Smooth muscle cell (in vitro differentiated cells): Measurements from ENCODE around the gene DMRTA2. TPM values are rescaled to one million over a fixed set of nuclear protein-coding genes. Genes with fewer than 3 reads are reported as not detected.
A peak's percentile ranks its signal among the peaks of the same experiment; 100 is the strongest.

Experiments
- DNase-seq: peaks from one replicate; lab custom pipeline; 2025; ENCODE audit not compliant: unreplicated experiment; lab: John Stamatoyannopoulos, UW
- H2AFZ ChIP-seq: fragments of 200-600 bp; sonication (generic); 2 replicates; pipeline ENCODE4 v1.6.0; 2016; ENCODE audit warnings: antibody characterized with exemption, low read depth, mild to moderate bottlenecking
- H3F3A ChIP-seq: fragments of 200-600 bp; sonication (generic); 2 replicates; pipeline ENCODE4 v1.6.0; 2017; ENCODE audit warnings: antibody characterized with exemption, low read depth
- H3K27ac ChIP-seq: fragments of 200-600 bp; sonication (generic); 2 replicates; pipeline ENCODE4 v1.5.1; 2016; ENCODE audit warnings: low read depth, mild to moderate bottlenecking
- H3K27me3 ChIP-seq: fragments of 200-600 bp; sonication (generic); 2 replicates; pipeline ENCODE4 v1.6.1; 2016; ENCODE audit warnings: low read depth, mild to moderate bottlenecking
- H3K36me3 ChIP-seq: fragments of 200-600 bp; sonication (generic); 2 replicates; pipeline ENCODE4 v1.5.1; 2016; ENCODE audit warnings: low read depth
- H3K4me1 ChIP-seq: fragments of 200-600 bp; sonication (generic); 2 replicates; pipeline ENCODE4 v1.5.1; 2016; ENCODE audit warnings: low read depth
- H3K4me2 ChIP-seq: fragments of 200-600 bp; sonication (generic); 2 replicates; pipeline ENCODE4 v1.6.0; 2016; ENCODE audit warnings: mild to moderate bottlenecking
- H3K4me3 ChIP-seq: fragments of 200-600 bp; sonication (generic); 2 replicates; pipeline ENCODE4 v1.5.1; 2016; ENCODE audit warnings: mild to moderate bottlenecking
- H3K79me2 ChIP-seq: fragments of 200-600 bp; sonication (generic); 2 replicates; pipeline ENCODE4 v1.6.0; 2016; ENCODE audit warnings: low read depth, mild to moderate bottlenecking
- H3K9ac ChIP-seq: fragments of 200-600 bp; sonication (generic); 2 replicates; pipeline ENCODE4 v1.6.0; 2016; ENCODE audit warnings: low read depth
- H3K9me3 ChIP-seq: fragments of 200-600 bp; sonication (generic); replicated peaks from 2 replicates; pipeline ENCODE4 v1.5.1; 2016; ENCODE audit warnings: low read depth
- H4K20me1 ChIP-seq: fragments of 200-600 bp; sonication (generic); 2 replicates; pipeline ENCODE4 v1.6.0; 2016; ENCODE audit warnings: low read depth
- WGBS: methylation state at CpG from one replicate; pipeline ENCODE4 v1.1.7; 2016; ENCODE audit warnings: low lambda C conversion rate; 5-methylcytosine and 5-hydroxymethylcytosine counted together
- polyA plus RNA-seq: library from polyadenylated mRNA; unstranded; fragments of >200 nt; fragmentation: Nextera tagmentation; extraction: Ambion mirVana; gene quantifications from 2 replicates; pipeline ENCODE4 v1.2.1, GENCODE V29; 2016
- total RNA-seq: library from RNA; depleted of rRNA; stranded (reverse); fragments of >200 nt; gene quantifications from 2 replicates; pipeline ENCODE4 v1.2.3, GENCODE V29; 2014
- TF ChIP-seq, protein P1 (sequence below): fragments of 200-600 bp; sonication (generic); IDR thresholded peaks from 2 replicates; pipeline ENCODE4 v1.5.1; 2017; ENCODE audit warnings: borderline replicate concordance, mild to moderate bottlenecking, antibody characterized with exemption; ENCODE audit not compliant: insufficient read depth, poor library complexity, severe bottlenecking

Gene DMRTA2
- total and polyA plus RNA-seq, 2 experiments from 2014 or later = 0.04 TPM; not detected in 1

- TF ChIP-seq, protein P1, sequence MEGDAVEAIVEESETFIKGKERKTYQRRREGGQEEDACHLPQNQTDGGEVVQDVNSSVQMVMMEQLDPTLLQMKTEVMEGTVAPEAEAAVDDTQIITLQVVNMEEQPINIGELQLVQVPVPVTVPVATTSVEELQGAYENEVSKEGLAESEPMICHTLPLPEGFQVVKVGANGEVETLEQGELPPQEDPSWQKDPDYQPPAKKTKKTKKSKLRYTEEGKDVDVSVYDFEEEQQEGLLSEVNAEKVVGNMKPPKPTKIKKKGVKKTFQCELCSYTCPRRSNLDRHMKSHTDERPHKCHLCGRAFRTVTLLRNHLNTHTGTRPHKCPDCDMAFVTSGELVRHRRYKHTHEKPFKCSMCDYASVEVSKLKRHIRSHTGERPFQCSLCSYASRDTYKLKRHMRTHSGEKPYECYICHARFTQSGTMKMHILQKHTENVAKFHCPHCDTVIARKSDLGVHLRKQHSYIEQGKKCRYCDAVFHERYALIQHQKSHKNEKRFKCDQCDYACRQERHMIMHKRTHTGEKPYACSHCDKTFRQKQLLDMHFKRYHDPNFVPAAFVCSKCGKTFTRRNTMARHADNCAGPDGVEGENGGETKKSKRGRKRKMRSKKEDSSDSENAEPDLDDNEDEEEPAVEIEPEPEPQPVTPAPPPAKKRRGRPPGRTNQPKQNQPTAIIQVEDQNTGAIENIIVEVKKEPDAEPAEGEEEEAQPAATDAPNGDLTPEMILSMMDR = no peak
- no peak overlapping the region for H3K4me2 ChIP-seq
- 26% methylated on average over 5 of the region's 5 CpGs for WGBS
Measured at GRCh38 chr1:50430010-50430405, 6.8 kb upstream of the DMRTA2 start.

DNA sequence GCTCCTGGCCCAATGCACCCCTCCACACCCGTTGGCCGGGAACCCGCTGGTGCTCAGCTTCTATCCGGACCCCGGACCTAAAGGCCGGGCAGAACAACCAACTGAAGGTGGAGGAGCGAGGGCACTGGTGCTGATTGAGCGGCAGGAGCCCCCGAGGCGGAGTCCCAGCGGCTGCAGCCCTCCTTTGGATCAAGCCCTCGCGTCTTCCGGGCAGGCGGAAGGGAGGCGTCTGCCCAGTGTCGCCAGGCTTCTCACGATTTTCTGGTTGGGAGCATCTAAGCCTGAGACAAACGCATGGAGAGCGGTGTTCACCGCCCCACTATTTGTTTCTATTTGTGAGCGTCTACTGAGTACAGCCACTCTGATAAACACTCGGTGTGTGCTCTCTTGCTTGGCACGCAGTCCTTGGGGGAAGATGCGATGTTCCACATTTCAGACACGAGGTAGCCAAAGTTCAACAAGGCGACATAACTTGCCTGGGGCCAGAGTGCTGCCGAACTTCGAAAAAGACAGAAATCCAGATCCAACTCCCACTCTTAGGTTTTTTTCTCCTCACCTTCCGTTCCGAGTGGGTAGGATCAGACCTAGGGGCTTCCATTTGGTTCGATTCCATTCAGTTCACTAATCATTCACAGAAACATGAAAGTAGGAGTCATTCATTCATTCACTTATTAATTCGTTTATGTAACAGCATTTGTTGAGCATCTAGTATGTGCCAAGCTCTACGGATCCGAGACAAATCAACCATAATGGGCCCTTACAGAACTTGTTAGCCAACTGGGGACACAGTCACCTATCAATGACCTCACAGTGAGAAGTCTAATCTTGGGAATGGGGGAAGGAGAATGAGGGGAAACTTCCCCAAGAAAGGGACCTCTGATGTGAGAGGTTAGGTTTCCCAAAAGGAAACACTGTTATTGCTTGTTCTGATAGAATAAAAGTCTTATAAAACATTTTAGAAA lies 4.9 kb upstream of the DMRTA2 start:
- H4K20me1 ChIP-seq = no peaks in the 10 kb centered on the region
- 7% methylated on average over 35 of the region's 35 CpGs for WGBS
- no peaks in the 10 kb centered on the region for H3K79me2 ChIP-seq
- peaks cover 100% of the 10 kb centered on the region for H3K27me3 ChIP-seq
- no peak overlapping the region for H3K4me3 ChIP-seq
- no peak overlapping the region for H3K27ac ChIP-seq
- H3F3A ChIP-seq = no peaks in the 10 kb centered on the region
- DNase-seq = no peak
- no peak overlapping the region for H2AFZ ChIP-seq
- TF ChIP-seq, protein P1 = no peak
- H3K4me1 ChIP-seq = peaks cover 9% of the 10 kb centered on the region
- H3K36me3 ChIP-seq = no peaks in the 10 kb centered on the region
- H3K9ac ChIP-seq = no peak overlapping the region
- no peak overlapping the region for H3K4me2 ChIP-seq
- no peaks in the 10 kb centered on the region for H3K9me3 ChIP-seq

More at GRCh38 chr1:50430010-50430405, 6.8 kb upstream of the DMRTA2 start:
- Histone ChIP-seq H3K79me2 (no peaks in the 10 kb centered on the region), H2AFZ (no peak overlapping the region), H3K4me3 (no peak overlapping the region), H3K9me3 (no peaks in the 10 kb centered on the region), H3K4me1 (peaks cover 9% of the 10 kb centered on the region), H3F3A (no peaks in the 10 kb centered on the region), H4K20me1 (no peaks in the 10 kb centered on the region), H3K9ac (no peak overlapping the region), H3K27me3 (peaks cover 100% of the 10 kb centered on the region), H3K36me3 (no peaks in the 10 kb centered on the region), H3K27ac (no peak overlapping the region)
- DNase-seq = no peak

DNA sequence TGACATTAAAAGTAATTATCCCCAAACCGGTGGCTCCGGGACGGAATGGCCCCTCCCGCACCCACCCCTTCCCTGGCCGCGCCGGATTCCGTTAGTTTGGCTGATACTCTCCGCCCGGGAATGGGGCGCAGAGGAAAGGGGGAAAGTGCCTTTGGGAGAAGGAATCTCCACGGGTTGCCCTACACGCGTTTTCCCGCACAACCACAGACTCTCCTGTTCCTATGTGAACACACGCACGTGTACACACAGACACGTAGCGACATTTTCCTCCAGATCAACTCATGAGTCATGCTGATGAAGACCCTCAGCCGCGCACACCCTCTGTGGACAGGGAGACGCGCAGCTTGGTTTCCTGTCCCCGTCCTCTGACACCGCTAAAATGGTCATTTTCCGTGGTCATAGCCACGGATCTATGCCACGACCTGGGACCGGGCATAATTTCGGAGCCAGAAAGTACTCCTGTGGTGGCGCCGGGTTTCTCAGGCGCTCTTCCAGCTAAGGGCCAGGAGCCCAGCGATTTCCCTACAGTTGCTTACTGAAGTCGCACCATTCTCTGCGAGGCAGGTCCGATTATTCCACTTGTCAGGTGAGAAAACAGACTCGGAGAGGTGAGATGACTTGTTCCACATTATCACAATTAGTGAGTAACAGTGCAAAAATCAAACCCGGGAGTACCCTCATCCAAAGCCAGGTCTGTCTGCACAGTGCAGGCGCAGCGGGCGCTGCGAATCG lies 4.0 kb upstream of the DMRTA2 start:
- H4K20me1 ChIP-seq = no peaks in the 10 kb centered on the region
- no peaks in the 10 kb centered on the region for H3K36me3 ChIP-seq
- peaks cover 100% of the 10 kb centered on the region for H3K27me3 ChIP-seq
- no peaks in the 10 kb centered on the region for H3K79me2 ChIP-seq
- 4% methylated on average over 43 of the region's 44 CpGs for WGBS
- H3K9ac ChIP-seq = no peak overlapping the region
- no peaks in the 10 kb centered on the region for H3F3A ChIP-seq
- no peaks in the 10 kb centered on the region for H3K9me3 ChIP-seq
- H2AFZ ChIP-seq = no peak overlapping the region
- peaks cover 17% of the 10 kb centered on the region for H3K4me1 ChIP-seq
- TF ChIP-seq, protein P1 = no peak
- peak overlapping the region; percentile 26 for H3K4me2 ChIP-seq
- no peak for DNase-seq
- no peak overlapping the region for H3K27ac ChIP-seq
- no peak overlapping the region for H3K4me3 ChIP-seq
